ENCODE measurements around the gene PDCD5.
"Not testable (repeated sequence)": the region's sequence is repeated elsewhere in the genome, so short reads cannot be mapped to it uniquely, and the experiment has no call there.

Gene PDCD5

DNA sequence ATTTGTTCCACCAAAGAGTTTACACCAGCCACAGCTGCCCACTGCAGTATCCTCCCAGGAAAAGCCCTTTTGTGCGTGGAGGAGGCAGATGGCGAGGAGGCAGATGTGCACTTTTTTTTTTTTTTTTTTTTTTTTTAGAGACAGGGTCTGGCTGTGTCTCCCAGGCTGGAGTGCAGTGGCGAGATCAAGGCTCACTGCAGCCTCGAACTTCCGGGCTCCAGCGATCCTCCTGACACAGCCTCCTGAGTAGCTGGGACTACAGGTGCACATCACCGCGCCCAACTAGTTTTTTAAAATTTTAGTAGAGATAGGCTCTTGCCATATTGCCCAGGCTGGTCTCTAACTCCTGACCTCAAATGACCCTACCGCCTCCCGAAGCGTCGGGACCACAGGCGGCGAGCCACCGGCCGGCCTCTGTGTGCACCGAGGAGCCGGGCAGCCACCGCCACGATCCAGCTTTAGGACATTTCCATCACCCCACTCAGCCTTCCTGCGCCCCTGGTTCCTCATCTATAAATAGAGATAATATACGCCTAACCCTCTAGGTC is 563 bp upstream of the PDCD5 start:
- ATAC-seq, result peak in 1 of 2 donors; percentile 7

DNA sequence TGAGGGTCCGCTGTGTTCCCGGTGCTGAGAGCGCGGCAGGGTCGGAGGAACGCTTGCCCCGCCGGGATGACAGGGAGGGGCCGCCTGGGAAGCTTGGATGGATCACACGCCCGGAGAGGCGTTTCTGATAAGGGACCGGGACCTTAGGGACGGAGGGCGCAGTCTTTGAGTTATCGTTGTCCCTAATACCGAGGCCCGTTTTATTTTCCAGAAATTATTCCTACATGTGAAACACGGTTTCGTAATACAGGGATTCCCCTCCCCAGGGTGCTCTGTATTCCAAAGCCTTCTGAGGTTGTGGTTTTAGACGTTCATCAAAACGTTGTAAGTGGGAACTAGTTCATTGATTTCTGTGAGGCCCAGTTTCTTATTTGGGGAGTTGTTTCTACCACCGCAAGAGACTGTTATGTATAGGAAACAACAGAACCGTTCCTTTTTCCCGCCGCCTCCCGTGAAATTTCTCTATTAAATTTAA is 752 bp downstream of the PDCD5 start:
- ATAC-seq, result no peak

DNA sequence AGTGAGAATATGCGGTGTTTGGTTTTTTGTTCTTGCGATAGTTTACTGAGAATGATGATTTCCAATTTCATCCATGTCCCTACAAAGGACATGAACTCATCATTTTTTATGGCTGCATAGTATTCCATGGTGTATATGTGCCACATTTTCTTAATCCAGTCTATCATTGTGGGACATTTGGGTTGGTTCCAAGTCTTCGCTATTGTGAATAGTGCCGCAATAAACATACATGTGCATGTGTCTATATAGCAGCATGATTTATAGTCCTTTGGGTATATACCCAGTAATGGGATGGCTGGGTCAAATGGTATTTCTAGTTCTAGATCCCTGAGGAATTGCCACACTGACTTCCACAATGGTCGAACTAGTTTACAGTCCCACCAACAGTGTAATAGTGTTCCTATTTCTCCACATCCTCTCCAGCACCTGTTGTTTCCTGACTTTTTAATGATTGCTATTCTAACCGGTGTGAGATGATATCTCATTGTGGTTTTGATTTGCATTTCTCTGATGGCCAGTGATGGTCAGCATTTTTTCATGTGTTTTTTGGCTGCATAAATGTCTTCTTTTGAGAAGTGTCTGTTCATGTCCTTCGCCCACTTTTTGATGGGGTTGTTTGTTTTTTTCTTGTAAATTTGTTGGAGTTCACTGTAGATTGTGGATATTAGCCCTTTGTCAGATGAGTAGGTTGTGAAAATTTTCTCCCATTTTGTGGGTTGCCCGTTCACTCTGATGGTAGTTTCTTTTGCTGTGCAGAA is 6.9 kb downstream of the PDCD5 start:
- not testable (repeated sequence) for ATAC-seq

DNA sequence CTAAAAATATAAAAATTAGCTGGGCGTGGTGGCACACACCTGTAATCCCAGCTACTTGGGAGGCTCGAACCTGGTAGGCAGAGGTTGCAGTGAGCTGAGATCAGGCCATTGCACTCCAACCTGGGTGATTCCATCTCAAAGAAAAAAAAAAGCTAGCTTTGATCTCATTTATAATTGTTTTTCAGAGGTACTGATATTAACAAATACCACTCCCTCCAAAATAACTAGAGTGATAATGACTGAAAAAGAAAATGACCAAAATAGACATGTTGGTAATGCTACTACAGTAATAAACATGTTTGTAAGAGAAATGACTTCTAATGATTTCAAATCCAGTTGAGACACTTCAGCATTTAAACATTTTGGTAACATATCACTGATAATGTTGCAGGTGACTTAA is 13.0 kb downstream of the PDCD5 start:
- no peak for ATAC-seq

DNA sequence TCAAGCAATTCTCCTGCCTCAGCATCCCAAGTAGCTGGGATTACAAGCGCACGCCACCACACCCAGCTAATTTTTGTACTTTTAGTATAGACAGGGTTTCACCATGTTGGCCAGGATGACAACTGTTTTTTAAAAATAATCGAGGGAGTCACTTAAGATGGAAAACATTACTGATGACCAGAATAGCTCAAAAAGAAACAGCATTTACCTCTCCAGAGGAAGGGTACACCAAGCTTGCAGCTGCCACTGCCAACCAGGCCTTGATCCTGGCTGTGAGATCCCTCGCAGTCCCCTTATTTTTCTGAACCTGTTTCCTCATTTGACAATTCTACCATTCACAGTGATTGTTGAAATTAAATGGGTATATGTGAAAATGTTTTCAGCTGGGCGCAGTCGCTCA is 14.5 kb downstream of the PDCD5 start:
- ATAC-seq, result no peak

DNA sequence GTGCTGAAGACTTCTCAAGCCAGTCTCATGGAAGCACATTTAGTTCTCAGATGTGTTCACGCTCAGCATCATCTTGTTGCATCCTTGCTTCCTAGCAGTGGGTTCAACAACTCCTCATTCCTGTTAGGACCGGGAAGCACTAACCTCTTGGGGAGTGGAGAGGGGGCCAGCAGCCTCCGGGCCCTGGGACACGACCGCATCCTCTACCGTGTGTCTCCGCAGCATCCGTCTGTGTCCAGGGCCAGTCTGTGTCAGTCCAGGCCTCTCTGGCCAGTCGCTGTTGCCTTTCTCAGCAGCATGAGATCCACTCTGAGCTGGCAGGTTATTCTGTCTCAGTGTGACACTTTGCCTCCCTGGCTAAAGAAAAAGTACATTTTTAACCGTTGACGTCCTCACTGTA is 17.0 kb downstream of the PDCD5 start:
- ATAC-seq, result no peak

DNA sequence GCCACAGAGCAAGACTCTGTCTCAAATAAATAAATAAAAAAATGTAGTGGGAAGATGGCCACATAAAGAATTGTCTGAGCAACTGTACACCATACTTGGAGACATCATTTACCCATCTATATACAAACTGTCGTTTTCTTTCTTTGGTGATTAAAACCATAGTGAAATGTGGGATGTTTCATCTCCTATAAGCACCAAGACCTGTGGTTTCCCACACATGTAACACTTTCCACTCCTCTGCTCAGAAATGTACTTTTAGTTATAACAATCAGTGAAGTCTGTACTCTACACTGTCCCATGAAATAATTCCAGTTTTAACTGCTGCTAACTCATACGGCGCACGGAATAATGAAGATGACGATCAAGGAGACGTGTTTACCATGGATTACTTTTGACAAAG is 18.3 kb downstream of the PDCD5 start:
- ATAC-seq, result peak in 1 of 2 donors; percentile 53

DNA sequence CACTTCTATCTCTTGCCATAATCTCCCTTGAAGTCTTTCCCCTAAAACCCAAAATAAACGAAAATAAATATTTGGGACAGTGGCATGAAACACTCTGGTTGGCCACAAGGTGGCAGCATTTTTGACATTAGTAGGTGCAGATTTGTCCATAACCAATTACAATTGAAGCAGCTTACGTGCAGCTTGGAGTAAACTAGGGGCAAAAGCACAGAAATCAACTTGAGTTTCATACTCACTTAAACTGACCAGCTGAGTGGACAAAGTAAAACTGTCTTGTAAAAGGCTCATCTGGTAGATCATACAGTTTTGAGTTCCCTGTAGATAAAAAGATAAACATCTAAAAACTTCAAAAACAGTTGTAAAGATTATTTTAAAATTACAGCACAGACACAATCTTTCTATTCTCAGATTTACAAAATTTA is 18.8 kb downstream of the PDCD5 start:
- peak in 1 of 2 donors; percentile 45 for ATAC-seq

DNA sequence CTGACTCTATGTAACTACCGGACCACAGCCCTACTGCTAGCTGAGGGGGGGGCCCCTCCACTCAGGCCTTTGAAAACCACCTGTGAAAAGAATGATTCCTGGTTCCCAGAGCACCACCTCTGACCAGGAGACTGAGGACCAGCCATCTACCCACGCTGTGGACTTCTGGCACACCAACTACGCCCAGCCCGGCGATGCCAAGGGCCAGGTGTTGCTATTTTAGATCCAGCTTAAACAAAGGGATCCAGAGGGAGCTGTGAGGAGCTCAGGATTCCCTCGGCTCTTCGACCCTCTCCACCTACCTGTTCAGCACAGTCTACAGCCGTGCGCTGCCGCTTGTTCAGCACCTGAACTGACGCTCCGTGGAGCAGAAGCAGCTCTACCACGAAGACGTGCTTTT is 23.0 kb downstream of the PDCD5 start:
- ATAC-seq, result no peak

DNA sequence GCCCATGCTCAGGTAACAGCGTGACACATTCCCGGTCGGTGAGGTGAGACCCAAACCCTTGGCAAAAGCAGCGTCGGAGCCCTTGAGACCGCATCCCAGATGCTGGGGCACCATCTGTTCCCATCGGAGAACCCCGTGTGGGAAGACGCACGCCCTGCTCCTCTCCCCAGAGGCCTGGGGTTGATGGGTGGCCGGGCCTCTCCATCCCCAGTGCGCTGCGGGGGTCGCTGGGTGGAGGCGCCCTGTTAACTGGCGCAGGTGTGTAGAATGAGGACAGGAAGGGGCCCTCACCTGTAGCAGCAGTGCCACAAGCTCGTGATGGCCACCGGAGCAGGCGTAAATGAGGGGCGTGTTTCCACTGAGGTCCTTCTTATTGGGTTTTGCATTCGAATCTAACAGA is 24.6 kb downstream of the PDCD5 start:
- ATAC-seq, result no peak

DNA sequence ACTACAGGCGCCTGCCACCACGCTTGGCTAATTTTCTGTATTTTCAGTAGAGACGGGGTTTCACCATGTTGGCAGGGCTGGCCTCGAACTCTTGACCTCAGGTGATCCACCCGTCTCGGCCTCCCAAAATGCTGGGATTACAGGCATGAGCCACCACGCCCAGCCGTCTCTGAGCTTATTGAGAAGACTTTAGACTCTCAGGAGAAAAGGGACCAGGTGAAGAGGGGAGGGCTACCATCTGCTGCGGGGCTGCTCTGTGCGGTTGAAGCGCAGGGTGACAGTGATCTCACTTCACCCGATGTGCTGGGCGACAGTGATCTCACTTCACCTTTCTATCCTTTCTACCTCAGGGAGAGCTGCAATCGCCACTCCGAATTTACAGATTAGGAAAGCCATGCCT is 25.3 kb downstream of the PDCD5 start:
- ATAC-seq, result no peak

DNA sequence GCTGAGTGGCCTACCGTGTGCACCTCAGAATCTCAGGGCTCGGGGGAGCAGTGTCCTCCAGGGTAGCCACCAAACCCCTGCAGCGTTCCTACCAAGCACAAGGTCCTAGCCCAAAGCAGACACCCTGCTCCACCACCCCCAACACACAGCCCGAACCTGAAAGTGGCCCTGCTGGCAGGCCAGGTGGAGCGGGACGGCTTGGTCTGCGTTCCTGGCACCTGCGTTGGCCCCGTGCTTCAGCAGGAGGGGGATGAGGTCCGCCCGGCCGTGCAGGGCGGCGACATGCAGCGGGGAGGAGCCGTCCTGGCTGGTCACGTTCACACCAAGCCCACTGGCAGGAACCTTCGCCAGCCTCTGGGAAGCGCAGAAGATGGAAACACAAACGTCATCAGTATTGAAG is 26.5 kb downstream of the PDCD5 start:
- ATAC-seq, result no peak

DNA sequence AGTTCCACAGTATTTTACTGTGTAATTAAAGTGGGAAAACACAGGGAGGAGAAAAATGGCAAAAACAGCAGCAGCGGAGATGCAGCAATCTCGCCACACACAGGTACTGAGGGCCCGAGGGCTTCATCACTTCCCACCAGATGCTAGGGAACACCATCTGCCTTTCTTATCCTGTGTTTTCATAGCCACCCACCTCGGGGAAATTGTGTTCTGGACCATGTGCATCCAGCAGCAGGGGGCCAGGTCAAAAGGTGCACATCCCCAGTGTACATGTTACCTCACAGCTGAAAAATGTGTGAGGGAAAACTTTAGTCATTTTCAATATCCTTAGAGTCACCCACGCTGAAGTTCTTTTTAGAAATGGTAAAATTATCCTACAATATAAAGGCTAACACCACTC is 30.2 kb downstream of the PDCD5 start:
- no peak for ATAC-seq

DNA sequence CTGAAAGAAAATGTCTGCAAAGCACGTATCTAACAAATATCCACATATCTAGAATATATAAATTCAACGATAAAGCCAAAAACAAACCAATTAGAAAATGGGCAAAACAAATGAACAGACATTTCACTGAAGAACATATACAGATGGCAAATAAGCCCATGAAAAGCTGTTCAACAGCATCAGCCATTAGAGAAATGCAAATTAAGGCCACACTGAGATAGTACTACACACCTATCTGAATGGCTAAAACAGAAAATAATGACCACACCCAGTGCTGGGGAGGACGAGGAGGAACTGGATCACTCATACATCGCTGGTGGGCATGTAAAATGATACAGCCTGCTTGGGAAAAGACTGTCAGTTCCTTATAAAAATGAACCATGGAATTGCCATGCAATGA is 32.0 kb downstream of the PDCD5 start:
- no peak for ATAC-seq

DNA sequence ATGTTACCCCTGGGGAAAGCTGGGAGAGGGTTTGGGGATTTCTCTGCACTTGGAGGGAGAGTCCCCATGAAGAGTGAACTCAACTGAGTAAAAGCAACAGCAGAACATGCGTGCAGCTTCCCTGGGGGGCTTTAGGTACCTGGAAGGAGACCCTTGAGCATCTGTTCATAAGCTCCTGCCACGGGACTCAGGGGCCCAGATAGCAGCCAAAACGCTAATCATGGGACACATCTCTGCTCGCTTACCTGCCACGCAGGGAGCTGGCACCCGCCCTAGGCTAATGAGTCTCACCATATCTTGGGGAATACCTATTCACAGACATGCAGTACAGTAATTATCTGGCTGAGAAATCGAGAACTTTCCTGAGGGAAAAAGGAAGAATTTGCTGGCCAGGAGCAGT is 33.9 kb downstream of the PDCD5 start:
- no peak for ATAC-seq

DNA sequence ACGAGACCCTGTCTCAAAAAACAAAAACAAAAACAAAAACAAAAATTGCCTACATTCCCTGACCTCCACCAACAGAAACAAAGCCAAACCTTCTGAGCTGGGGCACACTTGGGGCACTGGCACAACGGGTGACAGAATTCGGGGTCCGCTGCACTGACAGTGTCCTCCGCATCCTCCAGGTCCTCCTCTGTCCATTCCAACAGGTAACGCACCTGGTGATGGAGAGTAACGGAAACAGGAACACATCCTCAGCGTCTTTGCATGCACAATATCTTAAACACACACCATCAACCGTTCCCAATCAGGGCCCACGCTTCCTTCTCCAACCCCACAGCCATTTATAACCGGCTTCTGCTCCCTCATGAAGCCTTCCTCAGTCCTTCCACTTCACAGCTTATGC is 34.6 kb downstream of the PDCD5 start:
- ATAC-seq, result no peak

DNA sequence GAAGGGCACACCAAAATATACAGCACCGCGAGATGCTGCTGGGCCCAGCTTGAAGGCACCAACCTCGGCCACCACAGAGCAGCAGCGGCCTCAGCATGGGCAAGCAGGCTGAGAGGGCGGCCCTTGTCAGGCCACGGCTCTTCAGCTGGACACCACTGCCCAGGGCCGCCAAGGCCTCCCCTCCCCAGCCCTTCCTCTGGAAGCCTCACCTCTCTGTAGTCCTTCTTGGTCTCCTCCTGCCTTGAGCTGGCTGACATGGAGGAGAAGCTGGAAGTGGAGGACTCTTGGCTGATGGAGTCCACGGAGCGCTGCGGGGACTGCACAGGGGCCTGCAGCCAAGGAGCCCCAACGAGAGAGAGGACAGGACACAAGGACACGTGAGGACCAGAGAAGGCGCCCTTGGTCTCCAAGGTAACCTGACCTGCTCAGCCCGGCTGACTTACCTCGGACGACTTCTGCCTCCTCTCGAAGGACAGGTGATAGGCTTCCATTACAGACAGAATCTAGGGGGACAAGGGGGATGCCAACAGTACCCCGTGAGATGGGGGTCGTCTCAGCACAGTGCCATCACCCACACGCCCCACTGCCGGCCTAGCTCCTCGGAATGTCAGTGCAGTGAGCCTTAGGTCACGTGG is 38.2 kb downstream of the PDCD5 start:
- ATAC-seq, result no peak

DNA sequence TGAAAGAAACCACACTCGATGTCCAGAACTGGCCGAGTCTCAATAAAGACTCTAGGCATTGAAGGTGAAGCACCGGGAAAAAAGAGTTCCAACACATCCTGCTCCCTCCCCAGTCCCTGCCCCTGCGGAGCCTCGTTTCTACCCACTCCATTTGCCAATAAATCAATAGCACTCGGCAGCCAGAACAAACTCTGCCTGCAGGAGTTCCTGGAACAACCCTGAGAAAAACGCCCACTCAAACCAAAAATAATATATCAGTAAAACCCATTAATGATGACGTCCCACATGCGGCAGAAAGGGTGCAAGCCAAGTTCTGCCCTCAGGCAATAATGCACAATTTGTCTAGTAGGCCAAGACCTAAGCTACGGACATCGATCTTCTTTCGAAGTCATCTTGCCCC is 41.0 kb downstream of the PDCD5 start:
- ATAC-seq, result no peak

DNA sequence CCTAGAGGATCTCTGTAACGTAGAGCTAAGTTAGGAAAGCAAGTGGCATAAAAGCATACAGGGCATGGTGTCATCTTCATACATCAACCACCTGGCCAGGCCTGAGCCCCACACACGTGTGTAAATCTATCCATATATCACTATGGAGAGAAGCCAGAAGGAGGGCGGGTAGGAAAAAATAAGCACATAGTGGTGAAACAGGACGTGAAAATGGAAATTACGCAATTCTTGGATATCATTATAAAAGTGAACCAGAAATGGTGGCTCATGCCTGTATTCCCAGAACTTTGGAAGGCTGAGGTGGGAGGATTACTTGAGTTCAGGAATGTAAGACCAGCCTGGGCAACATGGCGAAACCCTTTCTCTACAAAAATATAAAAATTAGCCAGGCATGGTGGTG is 43.4 kb downstream of the PDCD5 start:
- no peak for ATAC-seq

DNA sequence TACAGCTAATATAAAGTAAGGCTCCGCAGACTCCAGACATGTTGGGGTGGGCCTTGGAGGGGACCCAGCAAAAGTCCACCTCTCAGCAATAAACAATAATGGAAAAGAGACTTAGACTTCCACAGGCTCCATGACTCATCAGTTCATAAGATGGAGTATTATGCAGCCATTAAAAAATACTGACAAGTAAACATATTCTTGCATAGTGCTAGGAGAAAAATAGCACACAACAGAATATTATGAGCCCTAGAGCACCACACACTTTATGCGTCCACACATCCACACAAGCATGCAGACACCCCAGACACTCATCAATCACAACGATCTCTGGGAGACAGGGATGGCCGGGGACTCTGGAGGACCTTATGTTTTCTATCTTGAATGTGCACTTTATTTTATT is 46.0 kb downstream of the PDCD5 start:
- no peak for ATAC-seq

DNA sequence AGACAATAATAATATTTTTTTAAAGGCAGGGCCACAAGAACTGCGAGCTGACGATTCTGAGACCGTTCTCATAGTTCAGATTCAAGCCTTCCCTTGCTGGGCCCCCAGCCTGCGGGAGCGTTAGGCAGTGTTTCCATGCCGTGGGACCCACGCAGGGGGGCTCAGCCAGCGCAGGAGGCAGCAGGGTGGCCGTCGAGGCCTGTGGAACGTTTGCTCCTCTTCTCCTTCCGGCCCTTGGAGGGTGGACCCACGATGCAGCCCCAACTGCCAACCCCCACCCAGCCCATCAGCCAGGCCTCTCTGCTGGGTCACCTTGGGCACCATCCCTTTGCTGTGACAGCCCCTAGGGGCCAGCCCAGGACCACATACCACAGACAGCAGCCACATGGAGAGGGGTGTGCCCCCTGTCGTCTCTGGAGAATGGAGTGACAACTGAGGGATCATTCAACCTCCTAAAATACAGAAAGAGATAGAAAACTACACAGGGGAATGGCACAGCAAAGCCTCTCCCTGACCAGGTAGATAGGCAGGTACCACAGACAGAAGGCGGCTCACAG is 46.8 kb downstream of the PDCD5 start:
- ATAC-seq, result no peak

DNA sequence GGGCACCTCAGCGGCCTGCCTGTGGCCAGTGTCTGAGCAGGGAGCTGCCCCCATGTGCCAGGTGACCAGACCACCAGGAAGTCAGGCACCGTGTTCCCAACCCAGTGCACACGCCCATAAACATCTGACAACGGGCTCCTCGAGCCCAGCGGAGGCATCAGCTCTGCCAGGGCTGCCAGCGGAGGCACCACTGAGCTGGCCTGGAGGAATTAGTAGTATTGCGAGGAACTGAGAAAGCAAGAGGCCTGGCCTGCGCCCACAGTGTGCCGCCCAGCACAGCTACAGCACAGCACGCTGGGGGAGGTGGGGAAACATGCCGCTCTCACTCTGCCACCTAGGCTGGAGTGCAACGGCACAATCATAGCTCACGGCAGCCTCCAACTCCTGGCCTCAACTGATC is 49.3 kb downstream of the PDCD5 start:
- ATAC-seq, result no peak

DNA sequence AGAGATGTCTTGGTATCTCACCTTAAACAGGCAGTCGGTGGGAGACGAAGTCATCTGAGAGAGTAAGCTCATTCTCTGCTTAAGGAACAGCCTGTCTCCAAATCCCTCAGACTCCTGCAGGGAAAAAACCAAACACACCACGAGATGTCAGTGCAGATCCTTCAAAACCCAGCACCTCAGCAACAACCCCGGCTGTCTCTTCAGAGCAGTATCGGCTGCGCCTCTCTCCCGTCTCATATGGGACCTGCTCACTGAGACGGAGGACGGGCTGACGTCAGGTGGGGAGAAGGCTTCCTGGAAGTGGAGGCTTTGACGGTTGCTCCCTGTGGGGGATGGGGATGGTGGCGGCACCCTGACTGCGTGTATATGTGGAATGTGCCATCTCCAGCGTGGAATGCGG is 50.4 kb downstream of the PDCD5 start:
- ATAC-seq, result no peak

Measured in activated CD4-positive, CD25-positive, alpha-beta regulatory T cell treated with anti-CD3 and anti-CD28 coated beads, Interleukin-2, amount 50 U/mL, for 24 hours (primary cell).